ENCODE data around the gene RBP5.
"Not testable (repeated sequence)": the region's sequence is repeated elsewhere in the genome, so short reads cannot be mapped to it uniquely, and the experiment has no call there.

The RBP5 gene

DNA sequence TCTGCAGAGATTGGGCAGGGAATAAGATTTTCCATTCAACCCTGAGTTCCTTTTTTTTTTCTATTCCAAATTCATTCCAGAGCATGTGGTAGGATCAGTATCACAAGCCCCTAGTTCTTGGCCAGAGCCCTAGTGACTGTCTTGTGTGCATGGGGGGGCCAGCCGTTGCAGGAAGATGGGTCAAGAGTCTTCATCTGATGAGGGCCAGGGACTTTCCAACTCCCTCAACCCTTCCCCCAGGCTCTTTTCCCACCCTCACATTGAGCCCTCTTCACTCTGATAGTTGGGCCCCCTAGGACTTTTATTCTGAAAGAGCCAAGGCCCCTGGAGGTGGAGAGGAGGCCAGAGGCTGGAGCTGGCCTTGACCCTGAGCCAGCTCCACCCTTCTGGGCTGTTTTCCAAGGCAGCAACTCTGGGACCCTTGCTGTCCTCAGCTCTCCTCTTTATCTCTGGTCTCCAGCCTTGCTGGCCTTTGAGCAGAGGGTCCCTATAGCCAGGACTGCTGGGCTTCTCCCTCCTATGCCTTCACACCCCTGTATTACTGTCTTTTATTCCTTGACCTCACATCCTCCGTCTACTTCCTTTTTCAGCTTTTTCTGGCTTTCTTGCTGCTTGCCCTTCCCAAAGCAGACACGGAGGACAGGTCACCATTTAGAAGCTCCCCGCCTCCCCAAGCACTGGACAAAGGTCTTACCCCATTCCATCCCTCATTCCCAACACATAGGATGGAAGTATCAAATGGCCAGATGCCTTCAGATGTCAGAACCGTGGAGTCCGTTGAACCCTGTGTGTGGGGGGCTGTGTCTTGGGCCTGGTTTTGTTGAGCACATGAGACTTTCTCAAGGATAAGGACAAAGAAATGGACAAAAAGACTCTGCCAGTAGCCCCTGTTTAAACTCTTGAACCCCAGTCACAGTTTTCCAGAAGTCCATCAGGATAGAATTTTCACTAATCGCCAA is 5.6 kb downstream of the RBP5 start:
- DNase-seq (ENCODE audit: low spot score), result no peak

DNA sequence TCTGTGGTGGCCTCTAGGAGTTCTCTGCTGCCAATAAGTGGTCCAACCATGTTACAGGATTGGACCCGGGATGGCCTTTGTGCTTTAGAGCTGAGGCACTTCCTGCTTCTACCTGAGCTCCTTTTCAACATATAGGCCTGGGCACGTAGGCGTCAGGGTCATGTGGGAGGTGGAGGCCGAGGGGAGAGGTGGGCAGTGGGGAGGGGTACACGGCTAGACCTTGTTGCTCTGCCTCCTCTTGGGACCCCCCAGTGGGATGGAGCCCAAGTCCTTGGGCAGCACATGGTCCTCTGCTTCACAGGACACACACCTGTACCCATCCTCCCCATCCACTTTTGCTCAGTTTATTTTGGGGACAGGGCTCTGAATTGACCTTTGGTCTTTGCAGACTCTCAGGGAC is 7.4 kb downstream of the RBP5 start:
- no peak for DNase-seq (ENCODE audit: low spot score)

DNA sequence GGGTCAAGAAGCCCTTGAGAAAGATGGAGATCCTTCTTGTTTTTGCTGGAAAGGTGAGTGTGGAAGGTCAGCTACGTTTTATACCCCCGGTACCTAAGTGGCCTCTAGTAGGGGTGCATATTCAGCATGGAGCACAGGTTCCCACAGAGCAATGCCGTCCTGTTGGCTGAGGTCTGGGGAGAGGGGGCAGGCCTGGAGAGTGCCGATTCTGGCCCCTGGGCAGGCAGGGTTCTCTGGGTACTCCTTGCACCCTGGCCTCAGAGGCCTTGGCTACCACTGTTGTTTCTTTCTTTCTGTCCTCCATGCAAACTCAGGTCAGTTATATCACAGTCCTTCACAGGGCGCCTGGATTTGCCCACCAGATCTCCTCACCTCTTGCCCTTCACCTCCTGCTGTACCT is 8.5 kb downstream of the RBP5 start:
- DNase-seq (ENCODE audit: low spot score), result no peak

DNA sequence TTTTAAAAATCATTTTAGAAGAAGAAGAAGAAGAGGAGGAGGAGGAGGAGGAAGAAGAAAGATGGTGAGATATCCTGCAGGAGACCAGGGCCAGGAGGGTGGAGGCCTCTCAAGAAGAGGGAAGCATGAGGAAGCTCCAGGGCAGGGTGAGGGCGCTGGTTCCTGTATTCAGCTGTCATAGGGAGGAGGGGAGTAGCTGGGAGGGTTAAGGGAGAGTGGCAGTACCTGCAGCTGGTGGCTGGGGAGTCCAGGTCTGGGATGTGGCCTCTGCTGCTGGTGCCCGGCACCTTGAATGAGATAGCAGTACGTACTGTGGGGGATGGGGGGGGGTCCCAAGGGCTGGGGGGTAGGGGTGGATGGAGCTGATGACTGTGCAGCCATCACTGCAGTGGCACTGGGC is 9.8 kb downstream of the RBP5 start:
- no peak for DNase-seq (ENCODE audit: low spot score)

DNA sequence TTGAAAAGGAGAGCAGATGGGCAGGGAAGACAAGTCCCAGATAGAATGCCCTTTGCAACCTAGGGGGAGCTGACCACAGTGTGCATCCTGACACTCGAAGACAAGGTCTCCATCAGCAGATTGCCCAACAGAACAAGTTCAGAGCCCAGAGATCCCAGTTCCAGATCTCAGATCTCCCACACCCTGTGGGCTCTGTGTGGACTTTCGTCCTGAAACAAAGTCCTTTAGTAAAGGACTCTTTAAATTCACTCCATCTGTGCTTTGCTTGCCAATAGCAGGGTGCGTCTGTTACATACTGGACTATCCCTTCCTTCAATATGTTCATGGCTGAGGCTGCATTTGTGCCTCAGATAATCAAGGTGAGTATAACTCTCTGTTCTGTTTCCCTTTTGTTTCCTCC is 11.0 kb downstream of the RBP5 start:
- DNase-seq (ENCODE audit: low spot score), result no peak

DNA sequence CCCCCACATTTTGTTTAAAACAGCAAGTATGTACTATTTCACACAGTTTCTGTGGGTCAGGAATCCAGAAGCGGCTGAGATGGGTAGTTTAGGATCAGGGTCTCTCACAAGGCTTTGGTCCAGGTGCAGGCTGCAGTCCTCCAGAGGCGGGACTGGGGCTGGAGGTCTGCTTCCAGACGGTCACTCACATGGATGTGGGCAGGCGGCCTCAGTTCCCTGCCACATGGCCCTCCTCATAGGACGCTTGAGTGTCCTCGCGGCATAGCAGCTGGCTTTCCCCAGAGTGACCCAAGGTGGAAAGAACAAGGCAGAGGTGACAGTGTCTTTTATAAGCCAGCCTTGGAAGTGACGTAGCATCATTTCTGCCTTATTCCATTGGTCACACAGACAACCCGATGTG is 11.8 kb downstream of the RBP5 start:
- no peak for DNase-seq (ENCODE audit: low spot score)

DNA sequence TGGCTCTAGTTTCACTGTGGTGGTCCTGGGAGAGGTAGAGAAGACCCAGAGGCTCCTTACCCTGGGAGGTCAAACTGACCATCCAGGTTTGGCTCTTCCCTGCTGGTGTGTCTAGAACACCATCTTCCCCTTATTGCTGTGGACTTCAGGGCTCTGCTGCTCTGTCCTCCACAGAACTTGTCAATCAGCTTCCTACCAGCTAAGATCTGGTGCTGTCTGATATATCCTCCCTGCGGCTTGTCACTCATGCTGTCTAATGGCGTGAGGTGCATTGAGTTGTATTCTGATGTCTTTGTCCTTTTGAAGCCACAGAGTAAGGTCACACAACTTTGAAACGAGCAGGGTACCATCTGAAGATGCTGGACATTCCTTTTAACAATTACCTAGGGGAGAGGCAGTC is 12.5 kb downstream of the RBP5 start:
- DNase-seq (ENCODE audit: low spot score), result no peak

DNA sequence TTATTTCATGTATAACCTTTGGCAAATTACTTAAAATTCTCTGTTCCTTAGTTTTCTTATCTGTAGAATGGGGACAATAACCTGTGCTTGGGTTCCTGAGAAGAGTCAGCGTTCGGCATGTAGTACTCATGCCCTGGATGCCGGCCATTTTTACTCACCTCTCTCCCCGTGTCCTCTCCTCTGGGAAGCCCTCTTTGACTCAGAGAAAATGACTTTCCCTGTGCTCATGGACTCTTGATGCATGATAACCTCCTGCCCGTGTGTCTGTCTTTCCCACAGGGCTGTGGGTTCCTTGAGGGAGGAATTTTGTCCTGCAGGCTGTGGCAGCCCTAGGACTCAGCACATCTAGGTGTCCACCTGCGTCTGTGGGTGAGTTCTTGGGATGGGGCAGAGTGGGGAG is 13.8 kb downstream of the RBP5 start:
- no peak for DNase-seq (ENCODE audit: low spot score)

DNA sequence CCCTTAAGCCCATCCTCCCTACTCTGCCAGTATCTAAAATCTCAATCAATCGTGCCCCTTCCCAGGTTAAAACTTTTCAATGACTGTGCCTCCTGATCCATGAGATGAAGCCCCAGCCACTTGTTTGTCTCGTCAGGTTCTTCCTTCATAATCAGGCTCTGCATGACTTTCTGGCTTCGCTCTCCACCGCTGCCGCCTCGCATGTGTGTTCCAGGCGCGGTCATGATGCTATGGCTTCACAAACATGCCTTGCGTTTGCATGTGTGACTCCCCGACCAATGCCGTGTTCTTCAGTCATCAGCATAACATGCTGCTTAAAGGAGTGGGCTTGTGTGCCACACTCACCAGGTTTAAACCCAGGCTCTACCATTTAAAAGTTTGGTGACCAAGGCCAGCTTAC is 14.7 kb downstream of the RBP5 start:
- DNase-seq (ENCODE audit: low spot score), result no peak

DNA sequence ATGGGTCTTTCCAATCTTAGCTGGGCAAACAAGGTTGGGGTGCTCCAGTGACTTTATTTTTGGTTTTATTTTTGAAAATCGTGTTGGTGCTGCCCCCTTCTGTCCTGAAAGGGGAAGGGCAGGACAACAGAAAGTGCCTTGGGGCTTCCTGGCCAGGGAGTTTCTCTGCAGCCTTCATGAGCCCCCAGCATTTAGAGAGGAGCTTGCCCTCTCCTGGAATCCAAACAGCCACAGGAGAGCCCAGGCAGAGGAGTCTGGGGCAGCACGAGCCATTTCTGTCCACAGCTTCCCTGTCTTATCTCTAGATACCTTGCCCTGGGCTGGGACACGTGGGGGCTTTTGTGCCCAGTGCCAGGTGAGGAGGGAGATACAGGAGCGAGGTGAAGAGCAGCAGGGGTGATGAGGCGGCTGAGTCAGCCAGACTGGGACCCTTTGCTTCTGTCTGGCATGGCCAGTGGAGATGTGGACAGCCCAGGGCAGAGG is 15.3 kb downstream of the RBP5 start:
- DNase-seq (ENCODE audit: low spot score), result peak; percentile 58

DNA sequence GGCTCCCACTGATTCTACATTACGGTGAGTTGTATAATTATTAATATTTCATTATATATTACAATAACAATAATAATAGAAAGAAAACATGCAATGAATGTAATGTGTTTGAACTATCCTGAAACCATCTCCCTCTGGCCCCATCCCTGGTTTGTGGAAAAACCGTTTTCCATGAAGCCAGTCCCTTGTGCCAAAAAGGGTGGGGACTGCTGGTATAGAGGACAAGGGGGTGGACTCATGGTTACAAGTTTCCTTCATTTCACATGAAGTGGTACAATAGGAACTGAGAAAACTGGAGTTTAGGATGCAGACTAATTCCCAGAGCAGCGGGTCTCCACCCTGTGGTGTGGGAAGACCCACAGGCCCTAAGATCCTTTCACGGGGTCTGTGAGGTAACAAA is 16.6 kb downstream of the RBP5 start:
- DNase-seq (ENCODE audit: low spot score), result no peak

DNA sequence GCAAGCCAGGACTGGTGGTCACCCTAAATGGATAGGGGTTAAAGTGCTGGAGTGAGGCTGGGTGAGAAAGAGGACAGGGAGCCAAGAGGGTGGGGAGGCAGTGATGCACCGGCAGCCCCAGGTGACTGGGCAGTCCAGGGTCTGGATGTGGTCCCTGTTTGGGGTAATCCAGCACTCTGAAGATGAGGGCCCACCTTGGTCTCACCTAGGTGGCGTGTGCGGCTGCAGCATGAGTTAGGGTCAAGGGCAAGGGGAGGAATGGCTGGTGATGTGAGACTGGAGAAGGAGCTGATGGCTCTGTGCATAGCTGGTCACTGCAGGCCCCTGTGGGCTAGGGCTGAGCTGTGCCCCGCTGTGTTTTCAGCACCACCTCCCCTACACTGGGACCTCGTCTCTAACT is 18.0 kb downstream of the RBP5 start:
- no peak for DNase-seq (ENCODE audit: low spot score)

DNA sequence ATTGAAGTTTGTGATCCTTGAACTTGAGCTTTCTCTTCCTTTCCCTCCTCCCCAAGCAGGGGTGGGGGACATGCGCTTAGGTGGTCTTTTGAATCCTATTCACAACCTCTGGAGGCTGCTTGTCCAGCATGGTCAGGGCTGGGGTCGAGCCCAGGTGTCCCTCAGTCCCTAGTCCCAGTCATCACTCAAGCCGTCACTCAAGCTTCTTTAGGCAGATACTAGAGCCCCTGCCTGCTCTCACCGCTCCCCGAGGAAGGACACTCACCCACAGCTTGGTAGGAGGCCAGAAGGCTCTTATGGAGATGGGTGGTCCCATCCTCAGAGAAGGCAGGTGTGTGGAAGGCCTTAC is 19.1 kb downstream of the RBP5 start:
- DNase-seq (ENCODE audit: low spot score), result no peak

DNA sequence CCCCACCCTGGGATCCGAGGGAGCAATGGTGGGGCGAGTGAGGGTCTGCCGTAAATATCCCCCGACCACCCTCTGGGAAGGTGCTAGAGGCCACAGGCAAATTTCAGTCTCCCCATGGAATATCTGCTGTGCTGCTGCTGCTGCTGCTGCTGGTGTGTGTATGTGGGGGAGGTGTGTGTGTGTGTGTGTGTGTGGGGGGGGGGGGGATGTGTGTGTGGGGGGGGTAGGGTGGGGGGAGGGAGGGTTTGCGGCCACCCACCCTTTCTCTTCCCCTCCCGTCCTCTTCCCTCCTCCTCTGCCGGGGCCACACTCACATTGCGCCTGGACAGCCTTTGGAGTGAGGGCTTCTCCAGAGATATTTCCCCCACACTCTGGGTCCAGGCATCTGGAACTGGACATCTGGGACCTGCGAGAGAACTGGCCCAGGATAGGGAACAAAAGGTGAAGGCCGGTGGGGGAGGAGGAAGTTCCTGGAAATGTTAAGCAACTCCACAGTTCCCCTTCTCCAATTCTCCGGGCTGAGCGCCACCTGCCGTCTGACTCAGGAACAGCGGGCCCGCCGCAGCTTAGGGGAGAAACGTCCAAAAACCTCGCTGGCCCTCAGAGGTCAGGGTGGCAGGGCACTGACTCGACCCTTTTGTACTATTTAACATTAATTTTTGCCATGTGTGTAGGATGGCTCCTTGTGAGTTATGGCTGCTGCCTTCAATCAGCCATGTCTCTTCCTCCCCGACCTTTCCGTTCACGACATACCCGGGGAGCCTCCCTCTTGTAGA is 19.7 kb downstream of the RBP5 start, which contains the start of gene C1RL:
Gene C1RL, minus strand, starts transcription at position 419 of the 776 bp plus-strand sequence. Its CDS starts 34 bp downstream, at position 385.
- peak; percentile 76 for DNase-seq (ENCODE audit: low spot score)

DNA sequence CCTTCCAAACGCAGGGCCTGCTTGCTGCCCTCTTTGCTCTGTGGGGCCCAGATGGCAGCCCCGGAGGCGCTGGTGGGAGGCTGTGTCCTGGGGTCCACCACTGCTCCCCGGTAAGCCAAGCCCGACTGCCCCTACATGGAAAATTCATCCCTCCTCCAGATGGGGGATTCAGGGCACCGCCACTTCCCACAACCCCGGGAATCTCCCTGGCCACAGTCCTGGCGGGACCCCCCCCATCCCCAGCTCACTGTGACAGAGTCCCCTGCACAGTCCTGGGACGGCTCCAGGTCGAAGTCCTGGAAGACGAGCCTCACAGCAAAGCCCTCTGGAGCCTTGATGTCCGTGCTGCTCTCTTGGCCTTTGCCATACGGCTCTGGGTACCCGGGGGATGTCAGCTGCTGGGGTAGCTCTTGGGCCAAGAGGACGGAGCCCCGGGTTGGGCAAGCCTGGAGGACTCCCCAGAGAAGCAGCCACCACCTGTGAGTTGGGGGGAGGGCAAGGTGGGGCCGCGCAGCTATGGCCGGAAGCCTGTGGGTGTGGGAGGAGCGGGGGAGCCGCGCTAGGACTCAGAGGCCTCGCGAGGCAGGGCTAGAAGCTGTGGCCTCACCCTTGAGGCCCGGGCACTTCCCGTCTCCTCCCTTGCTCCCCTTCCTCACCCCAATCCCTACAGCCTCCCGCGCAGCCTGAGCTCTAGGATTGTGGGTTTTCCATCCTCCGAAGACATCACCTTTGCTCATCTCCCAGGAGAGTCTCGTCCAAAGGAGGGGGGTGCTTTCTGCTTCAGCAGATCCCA is 20.5 kb downstream of the RBP5 start:
- peak; percentile 20 for DNase-seq (ENCODE audit: low spot score)

DNA sequence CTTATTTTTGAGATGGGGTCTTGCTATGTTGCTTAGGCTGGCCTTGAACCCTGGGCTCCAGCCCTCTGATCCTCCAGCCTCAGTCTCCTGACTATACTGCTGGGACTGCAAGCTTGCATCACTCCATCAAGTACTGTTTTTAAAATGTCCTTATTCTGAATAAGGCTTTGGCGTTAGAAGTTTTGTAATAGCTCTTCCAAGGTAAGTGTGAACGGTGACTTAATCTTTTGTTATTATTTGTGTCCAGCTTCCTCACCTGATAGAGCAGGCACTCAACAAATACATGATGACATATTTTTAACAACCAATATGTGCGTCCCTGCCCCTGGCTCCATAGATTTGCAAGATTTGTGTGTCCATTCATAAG is 21.1 kb downstream of the RBP5 start:
- DNase-seq (ENCODE audit: low spot score), result no peak

DNA sequence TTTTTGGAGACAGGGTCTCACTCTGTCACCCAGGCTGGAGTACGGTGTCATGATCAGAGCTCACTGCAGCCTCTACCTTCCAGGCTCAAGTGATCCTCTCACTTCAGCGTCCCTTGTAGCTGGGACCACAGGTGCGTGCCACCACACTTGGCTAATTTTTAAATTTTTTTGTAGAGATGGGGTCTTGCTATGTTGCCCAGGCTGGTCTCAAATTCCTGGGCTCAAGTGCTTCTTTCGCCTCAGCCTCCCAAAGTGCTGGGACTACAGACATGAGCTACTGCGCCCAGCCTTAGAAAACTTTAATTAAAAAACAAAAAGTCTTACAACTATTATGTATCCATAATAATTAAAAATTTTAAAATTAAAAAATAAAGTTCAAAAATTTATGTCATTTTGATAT is 21.5 kb downstream of the RBP5 start:
- not testable (repeated sequence) for DNase-seq (ENCODE audit: low spot score)

DNA sequence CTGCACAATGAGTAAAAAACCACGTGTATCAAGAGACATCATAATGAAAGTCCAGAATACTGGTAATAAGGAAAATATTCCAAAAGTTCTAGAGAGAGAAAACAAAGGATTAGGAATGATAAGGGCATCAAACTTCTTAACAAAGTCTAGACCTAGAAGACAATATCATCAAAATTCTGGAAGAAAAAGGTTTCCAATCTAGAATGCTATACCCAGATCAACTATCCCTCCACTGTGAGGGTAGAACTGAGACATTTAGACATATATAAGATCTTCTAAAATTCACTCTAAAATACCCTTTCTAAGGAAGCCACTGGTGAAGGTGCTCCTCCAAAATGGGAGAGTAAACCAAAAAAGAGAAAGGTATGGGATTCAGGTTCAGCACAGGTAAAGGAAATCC is 22.6 kb downstream of the RBP5 start:
- no peak for DNase-seq (ENCODE audit: low spot score)

DNA sequence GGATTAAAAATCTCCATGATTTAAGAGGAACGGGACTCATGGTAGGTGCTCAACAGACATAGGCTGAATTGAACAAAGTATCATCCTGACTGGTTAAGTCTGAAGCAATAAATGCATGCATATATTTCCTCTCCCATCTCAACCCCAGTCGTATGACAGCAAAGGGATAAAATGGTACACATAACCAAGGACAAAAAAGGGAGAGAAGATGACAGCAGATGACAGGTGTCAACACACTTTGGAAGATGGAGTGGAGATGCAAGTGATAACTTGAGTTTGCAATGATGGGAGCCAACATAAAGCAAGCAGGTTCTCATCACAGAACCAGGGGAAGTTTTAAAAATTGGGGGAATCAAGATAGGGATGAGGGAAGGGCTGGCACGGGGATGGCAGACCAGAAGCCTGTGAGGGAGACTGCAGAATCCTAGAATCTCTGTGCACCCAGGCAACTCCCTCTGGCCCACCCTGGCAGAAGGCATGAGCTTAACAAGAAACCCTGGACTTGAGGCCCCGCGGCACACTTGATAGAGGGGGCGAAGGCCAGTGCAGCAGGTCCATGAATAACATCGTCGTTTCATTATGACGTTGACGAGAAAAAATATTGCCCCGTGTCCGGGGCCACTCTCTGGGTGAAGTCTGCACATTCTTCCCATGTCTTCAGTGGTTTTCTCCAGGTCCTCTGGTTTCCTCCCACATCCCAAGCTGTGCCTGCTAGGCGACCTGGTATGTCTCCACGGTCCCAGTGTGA is 24.7 kb downstream of the RBP5 start:
- DNase-seq (ENCODE audit: low spot score), result no peak

DNA sequence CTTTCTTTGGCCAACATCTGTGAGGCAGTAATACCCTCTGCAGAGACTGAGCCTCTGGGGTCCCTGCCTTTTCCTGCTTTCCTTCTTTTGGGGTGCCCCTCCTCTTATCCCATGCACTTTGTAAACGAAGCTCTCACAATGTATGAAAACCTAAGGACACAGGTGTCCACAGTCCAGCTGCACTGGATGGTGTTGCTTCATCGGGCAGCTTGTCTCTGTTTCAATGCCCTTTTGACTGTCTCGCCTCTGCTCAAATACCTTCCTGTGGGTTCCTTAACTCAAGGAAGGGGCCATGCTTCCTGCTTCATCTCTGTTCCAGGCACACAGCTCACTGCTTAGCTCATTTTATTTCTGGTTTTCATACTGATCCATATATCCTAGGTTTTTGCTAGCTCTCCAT is 26.1 kb downstream of the RBP5 start:
- DNase-seq (ENCODE audit: low spot score), result no peak

DNA sequence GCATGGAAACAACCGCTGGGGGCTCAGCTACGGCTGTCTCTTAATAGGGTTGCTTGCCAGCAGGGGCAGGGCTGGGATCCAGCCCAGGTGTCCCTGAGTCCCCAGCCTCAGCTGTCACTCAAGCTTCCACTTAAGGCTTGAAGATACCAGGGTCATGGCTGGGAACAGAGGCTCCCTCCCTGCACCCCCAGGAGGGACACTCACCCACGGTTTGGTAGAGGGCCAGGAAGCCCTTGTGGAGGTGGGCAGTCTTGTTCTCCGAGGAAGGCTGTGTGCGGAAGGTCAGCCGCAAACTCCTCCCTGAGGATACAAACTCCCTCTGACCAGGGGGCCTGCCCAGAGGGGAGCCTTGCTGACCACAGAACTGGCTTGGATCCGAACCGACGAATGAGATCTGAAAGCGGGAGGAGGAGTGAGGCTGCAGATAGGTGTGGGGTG is 27.0 kb downstream of the RBP5 start:
- DNase-seq (ENCODE audit: low spot score), result no peak

Measured in cerebellar cortex (tissue), 1 donor.